Neural progenitor cell (in vitro differentiated cells): Measurements from ENCODE around the gene NUDT1.

Experiments used
- EZH2 ChIP-seq: fragments of 200-600 bp; sonication (generic); IDR thresholded peaks from 2 replicates; pipeline ENCODE4 v1.6.1; 2017; ENCODE audit warnings: antibody characterized with exemption, mild to moderate bottlenecking, moderate library complexity
- EZH2phosphoT487 ChIP-seq: fragments of 200-600 bp; sonication (generic); IDR thresholded peaks from 2 replicates; pipeline ENCODE4 v1.6.1; 2017; ENCODE audit warnings: antibody characterized with exemption
- TF ChIP-seq, protein P1 (sequence below): fragments of 200-600 bp; sonication (generic); IDR thresholded peaks from 2 replicates; pipeline ENCODE4 v1.5.1; 2017; ENCODE audit warnings: antibody characterized with exemption, mild to moderate bottlenecking

DNA sequence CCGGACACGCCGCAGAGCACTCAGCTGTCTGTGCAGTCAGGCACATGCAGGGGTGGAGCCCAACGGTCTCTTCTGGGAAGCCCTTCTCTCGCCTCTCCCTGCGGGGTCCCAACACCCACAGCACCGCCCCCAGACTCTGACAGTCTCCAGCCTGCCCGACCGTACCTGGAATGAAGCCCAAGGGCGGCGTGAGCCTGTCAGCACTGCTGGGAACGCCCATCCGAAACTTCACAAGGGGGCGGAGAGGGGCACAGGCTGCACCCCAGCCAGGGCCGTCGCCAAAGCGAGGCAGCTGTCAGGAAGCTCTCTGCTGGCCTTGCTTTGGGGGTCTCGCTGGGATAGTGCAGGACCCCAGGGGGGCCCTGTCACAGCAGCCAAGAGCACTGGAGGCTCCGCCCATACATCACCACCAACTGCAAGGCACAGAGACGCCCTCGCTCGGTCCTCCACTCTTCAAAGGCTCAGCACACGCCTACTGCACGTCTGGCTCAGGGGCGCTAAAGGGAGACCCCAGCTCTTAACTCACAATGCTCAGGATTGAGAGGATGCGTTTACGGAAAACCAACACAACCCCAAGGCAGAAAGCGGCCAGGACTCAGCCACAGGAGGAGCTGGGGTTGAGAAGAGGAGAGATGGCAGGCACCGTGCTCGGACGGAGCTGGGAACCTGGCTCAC lies 40.2 kb upstream of the NUDT1 start:
- TF ChIP-seq, protein P1, sequence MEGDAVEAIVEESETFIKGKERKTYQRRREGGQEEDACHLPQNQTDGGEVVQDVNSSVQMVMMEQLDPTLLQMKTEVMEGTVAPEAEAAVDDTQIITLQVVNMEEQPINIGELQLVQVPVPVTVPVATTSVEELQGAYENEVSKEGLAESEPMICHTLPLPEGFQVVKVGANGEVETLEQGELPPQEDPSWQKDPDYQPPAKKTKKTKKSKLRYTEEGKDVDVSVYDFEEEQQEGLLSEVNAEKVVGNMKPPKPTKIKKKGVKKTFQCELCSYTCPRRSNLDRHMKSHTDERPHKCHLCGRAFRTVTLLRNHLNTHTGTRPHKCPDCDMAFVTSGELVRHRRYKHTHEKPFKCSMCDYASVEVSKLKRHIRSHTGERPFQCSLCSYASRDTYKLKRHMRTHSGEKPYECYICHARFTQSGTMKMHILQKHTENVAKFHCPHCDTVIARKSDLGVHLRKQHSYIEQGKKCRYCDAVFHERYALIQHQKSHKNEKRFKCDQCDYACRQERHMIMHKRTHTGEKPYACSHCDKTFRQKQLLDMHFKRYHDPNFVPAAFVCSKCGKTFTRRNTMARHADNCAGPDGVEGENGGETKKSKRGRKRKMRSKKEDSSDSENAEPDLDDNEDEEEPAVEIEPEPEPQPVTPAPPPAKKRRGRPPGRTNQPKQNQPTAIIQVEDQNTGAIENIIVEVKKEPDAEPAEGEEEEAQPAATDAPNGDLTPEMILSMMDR = no peak
- no peak for TF ChIP-seq EZH2phosphoT487
- no peak for TF ChIP-seq EZH2
